ENCODE results near the gene RBM33. TPM values are rescaled to one million over a fixed set of nuclear protein-coding genes. Genes with fewer than 3 reads are reported as not detected.
A peak's percentile ranks its signal among the peaks of the same experiment; 100 is the strongest.

RBM33 gene
- total and polyA plus RNA-seq, 2 of the 8 experiments (the other 6 are each of a cell fraction or from before 2014, with no cell fraction given): 16.5 to 64.6 TPM

DNA sequence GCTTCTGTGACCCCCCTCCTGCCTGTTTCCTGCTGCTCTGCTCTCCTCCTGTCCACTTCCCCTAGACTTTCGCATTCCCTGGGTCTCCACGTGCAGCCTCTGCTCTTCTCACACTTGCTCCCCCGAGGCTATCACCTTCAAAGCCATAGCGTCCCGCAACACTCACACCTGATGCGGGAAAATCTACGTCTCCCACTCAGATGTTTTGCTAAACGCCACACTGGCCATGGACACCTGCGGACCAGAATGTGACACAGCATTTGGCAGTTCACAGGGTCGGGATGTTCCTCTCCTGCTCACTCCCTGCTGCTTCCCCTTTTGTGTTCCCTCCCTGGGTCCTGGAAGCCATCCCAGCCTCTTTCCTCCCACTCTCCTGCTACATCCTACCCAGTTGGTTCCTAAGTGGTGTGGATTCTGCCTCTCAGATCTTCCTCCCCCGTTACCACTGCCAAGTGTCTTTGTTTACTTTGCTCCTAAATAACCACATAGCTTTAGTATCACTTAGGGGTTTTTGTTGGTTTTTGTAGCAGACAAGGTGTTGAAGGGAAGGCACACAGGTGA is 33.7 kb upstream of the RBM33 start:
- H3K36me3 ChIP-seq (ENCODE audit: control insufficient read depth in 2 of 4, insufficient read depth in 4 of 4, low read length in 3 of 4): no peaks in the 10 kb centered on the region
- no peak overlapping the region for H2BK15ac ChIP-seq (ENCODE audit: low read length)
- POLR2A ChIA-PET (ENCODE audit: partially characterized antibody): interaction anchor here (0.5 to 1.0 kb wide), 2 partner anchors 38 to 46 kb away, joined by 3 read pairs; no protein-coding TSS in a partner anchor
- H3K4ac ChIP-seq (replicated peaks; ENCODE audit: insufficient read length, low read depth, low read length): no peak overlapping the region
- no peak overlapping the region for H3K14ac ChIP-seq (ENCODE audit: insufficient read length)
- H4K5ac ChIP-seq (ENCODE audit: insufficient read length, low read depth, low read length): no peak overlapping the region
- no peak overlapping the region for H3K4me2 ChIP-seq (ENCODE audit: insufficient read depth in 1 of 2, low read depth in 2 of 2, low read length in 2 of 2)
- peak in 1 of 2 experiments; percentile 41 for DNase-seq (ENCODE audit: low read depth in 1 of 2, low spot score in 2 of 2)
- no peak overlapping the region for H2BK120ac ChIP-seq (replicated peaks; ENCODE audit: low read depth, low read length)
- no peak overlapping the region for H2BK20ac ChIP-seq (ENCODE audit: low read length)
- no peaks in the 10 kb centered on the region for H3K23me2 ChIP-seq (ENCODE audit: low read depth, low read length)
- no peak overlapping the region for H3K23ac ChIP-seq (ENCODE audit: insufficient read length)
- H3K27me3 ChIP-seq (replicated peaks in 1 of 4; ENCODE audit: control insufficient read depth in 3 of 4, extremely low read depth in 1 of 4, insufficient read depth in 3 of 4, low read length in 3 of 4): no peaks in the 10 kb centered on the region
- CTCF ChIA-PET (ENCODE audit: partially characterized antibody): interaction anchor here (3.4 kb wide), 1 partner anchor 13 kb away, joined by 22 read pairs; no protein-coding TSS in a partner anchor
- H3K18ac ChIP-seq (ENCODE audit: extremely low read depth, low read length): no peak overlapping the region
- no peak overlapping the region for H3K27ac ChIP-seq (ENCODE audit: low read depth, low read length)
- no peak overlapping the region for H4K8ac ChIP-seq (ENCODE audit: extremely low read depth, insufficient read depth, low read length)
- no peaks in the 10 kb centered on the region for H3K79me1 ChIP-seq (ENCODE audit: low read depth, low read length)
- no peaks in the 10 kb centered on the region for H3K79me2 ChIP-seq (ENCODE audit: control insufficient read depth in 1 of 2, insufficient read depth in 2 of 2, low read length in 2 of 2)
- H3K56ac ChIP-seq (replicated peaks; ENCODE audit: insufficient read length, low read depth, low read length): no peak overlapping the region
- H3K4me3 ChIP-seq (ENCODE audit: extremely low read depth in 1 of 4, insufficient read depth in 2 of 4, low read depth in 3 of 4, low read length in 4 of 4): no peak overlapping the region
- 86% methylated on average over 11 of the region's 11 CpGs; no CpG with 5 or more reads in 1 of the 2 experiments for WGBS, 2 experiments (ENCODE audit: extremely low coverage in 1 of 2, insufficient coverage in 1 of 2, insufficient read length in 1 of 2, insufficient replicate concordance in 2 of 2, low coverage in 1 of 2, low lambda C conversion rate in 2 of 2, missing lambda C conversion rate in 1 of 2)
- no peak overlapping the region for H2BK12ac ChIP-seq (ENCODE audit: low read depth, low read length)
- H2AFZ ChIP-seq (ENCODE audit: low read length): no peak overlapping the region
- no peak overlapping the region for H2BK5ac ChIP-seq (ENCODE audit: low read depth, low read length)
- no peak overlapping the region for H4K91ac ChIP-seq (replicated peaks; ENCODE audit: insufficient read length, low read length)
- H2AK5ac ChIP-seq (ENCODE audit: low read depth, low read length): no peak overlapping the region
- H3K9ac ChIP-seq (replicated peaks in 1 of 4; ENCODE audit: extremely low read depth in 1 of 4, low read depth in 3 of 4, low read length in 3 of 4): no peak overlapping the region
- peaks cover 0 to 2% (median 0%) of the 10 kb centered on the region in 4 experiments; a peak in 1 of 7 replicates for H3K4me1 ChIP-seq (replicated peaks in 1 of 4; ENCODE audit: control insufficient read depth in 3 of 4, insufficient read depth in 4 of 4, low read length in 3 of 4)
- no peaks in the 10 kb centered on the region for H4K20me1 ChIP-seq (replicated peaks in 1 of 2; ENCODE audit: control insufficient read depth in 1 of 2, insufficient read depth in 2 of 2, low read length in 2 of 2)
- no peak for FAIRE-seq
- no peaks in the 10 kb centered on the region for H3K9me3 ChIP-seq (ENCODE audit: insufficient read depth in 2 of 2, low read depth in 1 of 2, low read length in 1 of 2)
- TF ChIP-seq KDM4A (IDR thresholded peaks at IDR 0.05; ENCODE audit: low read depth, low read length, severe bottlenecking) (no peak), SP2 (IDR thresholded peaks at IDR 0.05; ENCODE audit: low read length) (no peak), SRF (IDR thresholded peaks at IDR 0.05; ENCODE audit: low read depth, low read length) (no peak), SP1 (IDR thresholded peaks at IDR 0.05; ENCODE audit: low read depth, low read length) (no peak), GABPA (IDR thresholded peaks at IDR 0.05; ENCODE audit: borderline replicate concordance, insufficient read depth, low read length) (no peak), TEAD4 (IDR thresholded peaks at IDR 0.05; ENCODE audit: low read depth, low read length) (no peak), HDAC2 (IDR thresholded peaks at IDR 0.05; ENCODE audit: borderline replicate concordance in 1 of 2, low read depth in 2 of 2, low read length in 2 of 2) (no peak), CBX8 (IDR thresholded peaks at IDR 0.05; ENCODE audit: borderline replicate concordance, low read depth, low read length) (no peak)
